HG03378 (cell line): ENCODE results near the gene MFNG.

Experiments used
- ATAC-seq: cut with Tn5 transposase; IDR thresholded peaks from one replicate; pipeline ENCODE4 v1.9.1; 2021; ENCODE audit warnings: mild to moderate bottlenecking, moderate library complexity; ENCODE audit not compliant: unreplicated experiment

Gene MFNG

DNA sequence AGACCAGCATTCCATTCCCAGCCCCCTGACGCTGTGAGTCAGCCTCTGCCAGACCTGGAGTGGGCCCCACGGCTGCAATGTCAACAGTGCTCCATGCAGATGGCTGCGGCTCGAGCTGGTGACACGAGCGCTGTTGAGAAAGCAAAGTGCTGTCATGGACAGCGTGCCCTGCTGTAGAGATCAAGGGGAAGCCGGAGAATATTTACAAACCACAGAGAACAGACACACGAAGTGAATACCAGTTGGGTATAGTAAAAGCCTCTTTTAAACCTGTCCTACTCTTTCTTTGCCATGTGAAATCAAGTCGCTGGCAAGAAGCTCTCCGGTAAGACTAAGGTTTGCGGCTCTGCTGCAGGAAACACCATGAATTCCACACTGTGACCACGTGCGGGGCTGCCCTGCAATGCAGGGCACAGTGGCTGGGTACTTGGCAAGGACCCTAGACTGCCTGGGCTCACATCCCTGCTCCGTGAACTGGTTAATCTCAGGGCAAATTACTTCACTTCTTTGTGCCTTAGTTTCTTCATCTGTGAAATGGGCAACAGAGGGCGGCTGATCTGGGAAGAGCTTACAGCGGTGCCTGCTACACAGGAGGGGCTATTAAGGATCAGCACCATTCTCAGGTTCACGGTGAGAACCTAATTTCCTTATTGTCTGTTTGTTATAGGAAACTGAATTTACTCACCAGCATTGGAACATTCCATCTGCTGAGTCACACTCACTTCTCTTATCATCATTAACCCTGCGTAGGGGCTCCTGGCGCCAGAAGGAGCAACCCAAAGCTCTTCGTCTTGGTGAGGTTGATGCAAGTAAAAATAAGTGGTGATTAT is 31.1 kb downstream of the MFNG start:
- ATAC-seq = no peak

DNA sequence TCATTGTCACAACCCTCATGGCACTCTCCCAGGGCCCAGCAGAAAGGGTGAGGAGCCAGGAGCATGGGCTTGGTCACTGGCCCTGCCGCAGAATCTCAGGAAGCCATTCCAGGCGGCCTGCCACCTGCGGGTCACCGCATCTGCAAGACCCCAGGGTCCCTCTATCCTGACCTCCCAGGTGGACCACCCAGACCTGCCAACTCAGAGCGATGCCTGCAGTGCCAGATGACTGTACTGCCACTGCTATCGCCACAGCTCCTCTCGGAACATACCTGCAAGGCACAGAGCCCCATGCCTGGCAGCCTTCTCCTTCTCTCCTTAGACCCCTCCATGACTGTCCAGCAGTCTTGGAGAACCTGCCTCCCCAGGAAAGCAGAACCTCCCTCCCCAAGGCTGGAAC is 32.5 kb downstream of the MFNG start:
- ATAC-seq = no peak

- no peak for ATAC-seq
Measured at GRCh38 chr22:37451218-37451617, 35.0 kb downstream of the MFNG start.

DNA sequence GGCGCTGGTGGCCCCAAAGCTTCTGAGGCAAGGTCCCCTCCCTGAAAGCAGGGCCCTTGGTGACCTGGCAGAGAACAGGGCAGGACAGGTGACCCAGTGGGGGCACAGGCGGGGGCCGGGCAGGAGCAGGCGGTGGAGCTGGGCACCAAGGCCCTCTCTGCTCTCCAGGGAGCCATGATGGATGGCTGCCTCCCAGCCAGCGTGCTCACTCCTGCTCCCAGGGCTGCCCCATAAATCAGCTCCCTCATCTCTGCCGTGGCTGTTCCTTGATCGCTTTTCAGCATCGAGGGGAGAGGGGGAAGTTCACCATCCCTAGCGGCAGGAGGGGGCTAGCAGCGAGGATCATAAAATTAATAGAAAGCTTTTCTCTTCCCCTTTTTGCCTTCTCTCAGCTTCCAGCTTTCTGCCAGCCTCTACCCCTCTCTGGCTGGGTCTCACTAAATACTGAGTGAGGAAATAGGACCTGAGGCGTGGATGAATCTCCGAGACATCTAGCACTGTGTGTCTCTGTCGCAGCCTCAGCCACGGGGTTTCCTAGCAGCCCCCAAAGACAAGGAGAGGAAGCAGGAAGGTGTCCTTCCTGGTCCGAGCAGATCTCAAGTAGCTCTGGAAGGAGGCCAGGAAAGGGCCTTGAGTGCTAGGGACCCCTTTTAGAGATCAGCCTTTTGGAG is 36.7 kb downstream of the MFNG start:
- no peak for ATAC-seq

DNA sequence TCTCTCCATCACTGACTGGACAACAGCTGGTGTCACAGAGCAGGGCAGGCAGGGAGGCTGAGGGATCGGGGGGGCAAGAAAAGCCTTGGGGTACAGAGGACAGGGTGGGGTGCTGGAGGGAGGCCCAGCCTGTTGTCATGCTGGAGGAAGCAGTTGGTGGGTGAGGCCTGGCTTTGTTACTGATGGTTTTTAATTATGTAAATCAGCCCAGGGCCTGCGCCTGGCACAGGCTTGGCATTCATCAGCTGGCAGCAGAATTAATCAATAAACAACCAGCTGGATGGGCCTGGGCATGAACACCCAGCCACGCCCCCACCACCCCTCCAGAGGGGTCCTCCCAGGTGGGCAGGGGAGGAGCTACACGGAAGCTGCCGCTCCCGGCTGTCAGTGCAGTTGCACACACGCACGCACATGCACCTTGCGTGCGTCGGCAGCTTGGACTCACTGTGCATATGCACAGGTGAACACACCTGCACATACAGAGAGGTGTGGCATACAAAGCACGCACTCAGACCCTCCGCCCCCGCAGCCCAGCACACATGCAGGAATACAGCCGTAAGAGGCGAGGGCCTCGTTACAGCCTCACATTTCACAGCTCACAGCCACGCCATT is 37.6 kb downstream of the MFNG start:
- ATAC-seq = no peak

GRCh38 chr22:37445501-37445900 is 40.7 kb downstream of the MFNG start:
- ATAC-seq = no peak

DNA sequence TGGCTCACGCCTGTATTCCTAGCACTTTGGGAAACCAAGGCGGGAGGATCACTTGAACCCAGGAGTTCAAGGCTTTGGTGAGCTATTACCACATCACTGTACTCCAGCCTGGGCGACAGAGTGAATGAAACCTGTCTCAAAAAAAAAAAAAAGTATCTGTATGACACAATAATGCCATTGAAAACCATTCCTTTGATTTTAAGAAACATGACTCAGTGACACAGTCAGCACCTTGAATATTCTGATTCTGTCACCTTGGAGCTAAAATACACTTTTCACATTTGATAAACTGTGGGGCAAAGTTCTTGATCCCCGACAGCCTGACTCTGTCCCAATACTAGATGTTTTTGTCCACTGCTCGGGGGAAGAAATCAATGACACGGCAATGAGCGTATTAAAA is 42.2 kb downstream of the MFNG start:
- no peak for ATAC-seq

DNA sequence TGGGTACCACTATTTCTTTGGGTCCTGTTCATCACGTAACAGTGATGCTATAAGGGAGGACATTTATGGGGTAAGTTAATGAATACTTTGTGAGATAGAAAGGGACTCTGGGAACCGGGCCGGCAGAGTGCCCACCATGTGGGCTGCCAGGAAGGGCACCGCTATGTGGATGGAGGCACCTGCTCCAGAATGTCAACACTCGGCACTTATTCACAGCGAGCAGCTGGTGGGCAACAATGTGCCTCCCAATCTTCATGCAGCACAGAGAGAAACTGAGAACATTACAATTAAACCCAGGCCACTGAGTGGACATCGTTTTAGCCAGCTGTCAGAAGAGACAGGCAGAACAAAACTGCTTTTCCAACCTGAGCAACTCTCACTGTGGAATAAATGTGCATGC is 43.1 kb downstream of the MFNG start:
- ATAC-seq = no peak

- no peak for ATAC-seq
Measured at GRCh38 chr22:37442537-37442936, 43.6 kb downstream of the MFNG start.

DNA sequence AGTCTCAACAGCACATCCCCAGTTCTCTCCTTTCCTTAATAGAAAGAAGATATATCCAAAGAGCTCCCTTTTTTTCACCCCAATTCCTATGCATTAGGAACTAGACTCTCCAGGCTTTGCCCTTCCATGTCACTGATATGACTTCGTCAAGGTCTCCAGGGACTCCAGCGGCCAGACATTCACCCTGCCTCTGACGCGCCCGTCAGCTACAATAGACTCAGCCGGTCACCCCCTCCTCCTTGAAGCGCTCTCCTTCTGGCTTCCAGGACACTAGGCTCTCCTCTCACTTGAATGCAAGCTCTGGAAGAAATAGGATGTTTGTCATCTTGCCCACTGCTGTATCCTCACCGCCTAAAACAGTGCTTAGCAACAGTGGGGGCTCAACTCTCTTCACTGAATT is 44.0 kb downstream of the MFNG start:
- ATAC-seq = no peak

DNA sequence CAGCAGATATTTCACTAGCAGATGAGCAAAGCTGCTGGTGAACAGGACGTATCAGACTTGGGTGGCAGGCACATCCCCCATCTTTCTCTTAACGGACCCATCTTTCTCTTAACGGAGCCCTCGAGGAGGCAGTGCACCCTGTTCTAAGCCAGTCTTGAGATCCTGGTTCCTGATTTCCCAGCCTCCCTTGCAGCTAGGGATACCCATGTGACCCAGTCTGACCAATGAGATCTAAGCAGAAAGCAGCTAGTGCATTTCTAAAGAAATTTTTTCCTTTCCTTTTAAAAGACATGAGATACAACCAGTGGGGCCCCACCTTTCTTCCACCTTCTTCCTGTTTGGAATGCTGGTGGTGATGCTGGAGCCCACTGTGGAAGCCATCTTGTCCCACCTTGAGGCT is 45.3 kb downstream of the MFNG start:
- no peak for ATAC-seq

GRCh38 chr22:37439347-37439746 is 46.8 kb downstream of the MFNG start:
- no peak for ATAC-seq

GRCh38 chr22:37435970-37436603 is 50.1 kb downstream of the MFNG start:
- no peak for ATAC-seq

DNA sequence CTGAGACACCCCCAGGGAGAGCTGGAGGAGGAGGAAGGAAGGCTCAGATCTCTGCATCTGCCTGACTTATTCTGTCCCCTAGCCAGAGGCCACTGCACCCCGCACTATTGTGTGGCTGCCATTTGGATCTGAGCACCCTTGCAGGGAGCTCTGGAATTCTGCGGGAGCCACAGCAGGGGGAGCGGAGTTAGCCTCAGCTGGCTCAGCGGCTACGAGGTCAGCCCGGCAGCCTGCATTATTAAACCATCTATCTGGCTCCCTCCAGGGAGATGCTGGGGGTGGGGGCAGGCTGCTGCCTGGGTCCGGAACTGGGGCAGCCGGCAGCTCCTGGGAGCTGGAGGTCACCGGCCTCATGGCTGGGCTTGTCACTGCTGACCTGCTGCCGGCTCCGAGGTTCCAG is 52.4 kb downstream of the MFNG start:
- ATAC-seq = no peak

GRCh38 chr22:37432708-37433054 is 53.5 kb downstream of the MFNG start:
- no peak for ATAC-seq

DNA sequence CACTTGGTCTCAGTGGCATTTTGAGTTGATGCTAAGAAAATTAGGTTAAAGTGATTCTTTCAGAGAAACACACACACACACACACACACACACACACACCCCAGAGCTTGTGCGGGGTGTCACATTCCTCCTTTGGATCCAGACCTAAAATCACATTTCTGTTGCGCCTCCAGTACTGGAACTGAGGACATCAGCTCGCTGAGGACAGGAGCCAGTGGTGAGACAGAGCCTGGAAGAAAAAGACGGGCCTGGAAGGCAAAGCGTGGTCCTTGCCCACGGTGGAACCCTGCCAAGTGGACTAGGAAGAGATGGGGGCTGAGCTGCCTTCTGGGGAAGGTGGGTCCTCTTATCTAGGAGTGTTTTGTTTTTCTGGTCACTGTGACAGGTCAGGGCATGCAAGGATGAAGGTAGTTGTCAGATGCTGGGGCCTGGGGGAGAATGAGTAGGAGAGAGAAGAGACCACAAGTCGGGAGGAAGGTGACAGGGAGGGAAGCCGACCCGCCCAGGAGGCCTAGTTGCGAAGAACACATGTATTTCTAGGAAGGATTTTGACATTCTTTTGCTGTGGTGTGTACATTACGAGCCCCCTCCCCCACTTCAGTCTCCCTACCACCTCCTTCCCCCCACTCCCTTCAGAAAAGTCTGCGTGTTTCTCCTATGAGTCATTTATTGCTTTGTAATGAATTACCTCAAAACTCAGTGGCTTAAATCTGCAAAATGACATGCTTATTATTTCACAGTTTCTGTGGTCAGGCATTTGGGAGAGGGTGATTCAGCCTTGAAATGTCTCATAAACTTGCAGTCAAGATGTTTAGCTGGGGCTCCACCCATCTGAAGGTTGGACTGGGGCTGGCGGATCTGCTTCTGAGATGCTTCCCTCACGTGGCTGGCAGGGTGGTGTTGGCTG is 54.1 kb downstream of the MFNG start:
- no peak for ATAC-seq

GRCh38 chr22:37431366-37431765 is 54.8 kb downstream of the MFNG start:
- ATAC-seq = no peak

GRCh38 chr22:37430941-37431340 is 55.2 kb downstream of the MFNG start:
- no peak for ATAC-seq

DNA sequence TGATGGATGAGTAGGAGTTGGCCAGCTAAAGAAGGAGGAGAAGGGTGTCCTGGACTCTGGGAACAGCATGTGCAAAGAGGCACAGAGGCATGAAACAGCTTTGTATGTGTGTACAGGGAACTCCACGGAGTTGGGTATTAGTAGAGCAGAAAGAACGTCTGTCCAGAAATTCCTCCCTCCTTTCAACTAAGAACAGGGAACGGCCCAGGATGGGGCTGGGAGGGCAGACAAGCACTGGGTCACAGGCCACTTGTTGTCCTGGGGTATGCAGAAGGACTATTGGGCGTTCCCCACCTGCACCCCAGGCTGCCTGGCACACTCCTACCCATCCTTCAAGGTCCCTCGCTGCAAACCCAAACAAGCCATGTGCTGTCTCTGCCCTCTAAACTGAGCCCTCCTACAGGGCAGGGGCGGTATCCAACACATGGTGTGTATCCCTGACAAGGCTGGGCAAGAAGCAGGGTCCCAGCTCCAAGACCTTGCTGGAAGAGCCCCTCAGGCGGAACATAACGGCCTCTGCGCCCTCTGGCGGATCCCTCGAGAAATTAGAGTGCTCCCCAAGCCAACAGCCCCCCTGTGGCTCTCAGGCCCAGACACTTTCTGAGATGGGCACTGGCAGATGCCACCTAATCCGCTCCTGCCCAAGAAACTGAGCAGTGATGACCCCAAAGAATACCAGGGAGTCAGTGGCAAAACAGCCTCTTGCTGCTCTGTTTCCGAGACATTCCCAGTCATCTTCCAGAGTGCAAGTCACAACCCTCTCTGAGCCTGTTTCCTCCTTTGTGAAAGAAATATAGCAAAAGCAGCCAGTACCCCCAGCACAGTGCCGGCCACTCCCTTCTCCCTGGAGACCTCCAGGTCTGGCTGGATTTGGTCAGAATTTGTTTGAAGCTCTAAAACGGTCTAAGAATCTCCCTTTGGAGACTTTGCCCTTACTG is 57.3 kb downstream of the MFNG start:
- ATAC-seq = no peak
